HT1080 (cell line): Measurements from ENCODE around the gene ISOC2. TPM values are rescaled to one million over a fixed set of nuclear protein-coding genes. Genes with fewer than 3 reads are reported as not detected.

Source experiments
- DNase-seq: peaks from one replicate; pipeline ENCODE4 v3.0.0-alpha.2; 2015; ENCODE audit warnings: low read depth
- total RNA-seq: library from RNA; depleted of rRNA; stranded (reverse); fragments of >200 nt; shearing (Covaris generic); gene quantifications from 2 replicates; pipeline ENCODE4 v1.2.3, GENCODE V29; 2014

The ISOC2 gene
- total RNA-seq, 1 experiment from 2014 or later: 89.8 TPM

DNA sequence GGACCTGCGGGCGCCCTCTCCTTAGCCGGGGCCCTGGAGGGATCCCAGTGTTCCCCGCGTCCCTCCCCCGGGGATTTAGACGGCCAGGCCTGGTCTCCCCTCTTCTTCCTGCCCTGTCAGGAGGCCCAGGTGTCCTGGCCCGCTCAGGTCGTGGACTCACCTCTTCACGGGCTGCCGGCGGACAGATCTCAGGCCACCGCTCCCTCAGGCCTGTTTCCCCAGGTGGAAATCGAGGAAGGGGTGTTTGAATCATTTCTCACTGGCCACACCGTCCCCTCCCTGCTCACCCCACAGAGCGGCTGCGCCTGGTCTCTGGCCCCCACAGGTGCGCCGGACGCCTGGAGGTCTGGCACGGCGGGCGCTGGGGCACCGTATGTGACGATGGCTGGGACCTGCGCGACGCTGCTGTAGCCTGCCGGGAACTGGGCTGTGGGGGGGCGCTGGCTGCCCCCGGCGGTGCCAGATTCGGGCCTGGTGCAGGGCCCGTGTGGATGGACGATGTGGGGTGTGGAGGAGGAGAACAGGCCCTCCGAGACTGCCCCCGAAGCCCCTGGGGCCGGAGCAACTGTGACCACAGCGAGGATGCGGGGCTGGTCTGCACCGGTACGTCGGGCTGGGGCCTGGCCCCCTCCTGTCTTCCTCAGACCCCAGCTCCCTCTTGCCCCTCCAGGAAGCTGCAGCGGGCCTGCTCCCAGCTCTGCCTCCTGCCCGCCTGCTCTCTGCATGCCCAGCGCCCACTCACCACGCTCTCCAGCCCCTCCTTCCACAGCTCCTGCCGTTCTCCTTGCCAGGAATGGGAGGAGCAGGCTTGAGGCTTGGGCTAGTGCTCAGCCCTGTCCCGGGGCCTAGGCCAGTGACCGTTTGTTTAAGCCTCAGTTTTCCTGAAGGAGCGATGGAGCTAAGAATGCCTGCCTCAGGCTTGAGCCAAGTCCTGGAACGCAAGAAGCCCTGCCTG, 29.3 kb upstream of the ISOC2 start:
- DNase-seq: no peak

- DNase-seq: no peak
Measured at GRCh38 chr19:55489711-55490477, 28.5 kb upstream of the ISOC2 start.

DNA sequence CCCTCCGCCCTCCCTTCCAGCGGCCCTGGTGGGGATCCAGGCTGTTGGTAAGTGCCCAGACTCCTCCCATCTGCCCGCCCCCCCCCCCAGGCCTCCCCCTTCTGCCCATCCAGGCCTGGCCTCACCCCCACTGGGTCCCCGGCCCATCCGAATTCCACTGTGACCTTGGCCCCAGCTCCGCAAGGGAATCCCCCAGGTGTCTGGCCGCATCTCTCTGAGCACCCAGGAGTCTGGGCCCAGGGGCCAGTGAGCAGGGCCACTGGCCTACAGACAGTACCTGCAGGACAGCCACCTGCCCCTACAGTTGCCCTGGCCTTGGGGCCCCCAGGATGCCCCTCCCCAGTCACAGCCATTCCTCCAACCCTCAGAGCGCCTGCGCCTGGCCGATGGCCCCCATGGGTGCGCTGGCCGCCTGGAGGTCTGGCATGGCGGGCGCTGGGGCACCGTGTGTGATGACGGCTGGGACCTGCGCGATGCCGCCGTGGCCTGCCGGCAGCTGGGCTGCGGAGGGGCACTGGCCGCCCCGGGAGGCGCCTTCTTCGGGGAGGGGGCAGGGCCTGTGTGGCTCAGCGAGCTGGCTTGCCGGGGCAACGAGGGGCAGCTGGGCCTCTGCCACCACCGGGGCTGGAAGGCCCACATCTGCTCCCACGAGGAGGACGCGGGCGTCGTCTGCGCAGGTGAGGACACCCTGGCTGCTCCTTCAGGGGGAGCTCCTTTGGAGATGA, 27.7 kb upstream of the ISOC2 start:
- DNase-seq: no peak

GRCh38 chr19:55487924-55488687, 26.7 kb upstream of the ISOC2 start, which contains the start of gene SSC5D:
Gene SSC5D, plus strand, starts transcription at chr19:55488436. Its CDS starts 154 bp downstream, at chr19:55488590.
- DNase-seq: no peak

- DNase-seq: peak; percentile 69
Measured at GRCh38 chr19:55486971-55487923, 25.8 kb upstream of the ISOC2 start.

DNA sequence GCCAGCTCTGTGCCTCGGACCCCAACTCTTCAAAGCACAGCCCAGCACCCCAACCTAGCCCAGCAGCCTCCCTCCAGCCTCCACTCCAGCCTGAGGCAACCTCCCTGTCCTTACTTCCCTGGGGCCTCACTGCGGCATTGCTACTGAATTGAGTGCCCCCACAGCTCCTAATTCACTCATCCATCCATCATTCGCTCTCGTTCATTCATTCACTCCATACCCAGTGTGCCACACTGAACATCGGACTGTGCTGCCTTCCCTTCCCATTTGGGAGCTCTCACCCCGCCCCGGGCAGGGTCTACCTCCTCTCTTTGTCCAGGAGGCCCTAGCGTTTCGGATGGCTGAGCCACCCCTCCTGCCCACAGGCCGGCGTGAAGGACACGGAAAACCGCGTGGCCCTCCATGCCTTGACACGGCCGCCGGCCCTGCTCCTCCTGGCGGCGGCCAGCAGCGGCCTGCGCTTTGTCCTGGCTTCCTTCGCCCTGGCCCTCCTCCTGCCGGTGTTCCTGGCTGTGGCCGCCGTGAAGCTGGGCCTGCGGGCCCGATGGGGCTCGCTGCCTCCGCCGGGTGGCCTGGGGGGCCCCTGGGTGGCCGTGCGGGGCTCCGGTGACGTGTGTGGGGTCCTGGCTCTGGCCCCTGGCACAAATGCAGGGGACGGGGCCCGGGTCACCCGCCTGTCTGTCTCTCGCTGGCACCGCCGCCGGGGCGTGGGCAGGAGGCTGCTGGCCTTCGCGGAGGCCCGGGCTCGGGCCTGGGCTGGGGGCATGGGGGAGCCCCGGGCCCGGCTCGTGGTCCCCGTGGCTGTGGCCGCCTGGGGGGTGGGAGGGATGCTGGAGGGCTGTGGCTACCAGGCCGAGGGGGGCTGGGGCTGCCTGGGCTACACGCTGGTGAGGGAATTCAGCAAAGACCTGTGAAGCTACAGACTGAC, 24.9 kb upstream of the ISOC2 start:
- DNase-seq: no peak

DNA sequence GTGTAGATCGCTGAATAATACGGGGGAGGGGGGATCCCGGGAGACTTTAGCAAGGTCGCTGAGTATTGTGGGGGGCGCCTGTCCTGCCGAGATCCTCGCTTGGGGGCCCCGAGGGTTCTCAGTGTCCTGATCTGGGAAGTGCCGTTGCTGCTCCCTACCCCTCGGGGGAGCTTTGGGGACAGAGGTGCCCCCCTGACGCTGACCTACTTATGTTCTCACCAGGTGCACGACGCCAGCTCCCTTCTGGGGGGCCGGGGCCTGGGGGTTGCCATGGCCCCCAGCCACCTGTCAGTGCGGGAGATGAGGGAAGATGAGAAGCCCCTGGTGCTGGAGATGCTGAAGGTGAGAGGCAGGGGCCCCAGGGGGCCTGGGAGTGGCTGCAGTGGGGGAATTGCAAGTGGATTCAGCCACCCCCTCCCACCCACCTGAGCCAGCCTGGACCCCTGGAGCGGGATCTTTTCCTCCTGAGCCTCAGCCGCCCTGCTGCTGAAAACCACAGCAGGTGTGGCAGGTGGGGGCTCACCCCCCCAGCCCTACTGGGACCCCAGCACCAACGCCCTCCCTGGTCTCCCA, 24.1 kb upstream of the ISOC2 start:
- no peak for DNase-seq

DNA sequence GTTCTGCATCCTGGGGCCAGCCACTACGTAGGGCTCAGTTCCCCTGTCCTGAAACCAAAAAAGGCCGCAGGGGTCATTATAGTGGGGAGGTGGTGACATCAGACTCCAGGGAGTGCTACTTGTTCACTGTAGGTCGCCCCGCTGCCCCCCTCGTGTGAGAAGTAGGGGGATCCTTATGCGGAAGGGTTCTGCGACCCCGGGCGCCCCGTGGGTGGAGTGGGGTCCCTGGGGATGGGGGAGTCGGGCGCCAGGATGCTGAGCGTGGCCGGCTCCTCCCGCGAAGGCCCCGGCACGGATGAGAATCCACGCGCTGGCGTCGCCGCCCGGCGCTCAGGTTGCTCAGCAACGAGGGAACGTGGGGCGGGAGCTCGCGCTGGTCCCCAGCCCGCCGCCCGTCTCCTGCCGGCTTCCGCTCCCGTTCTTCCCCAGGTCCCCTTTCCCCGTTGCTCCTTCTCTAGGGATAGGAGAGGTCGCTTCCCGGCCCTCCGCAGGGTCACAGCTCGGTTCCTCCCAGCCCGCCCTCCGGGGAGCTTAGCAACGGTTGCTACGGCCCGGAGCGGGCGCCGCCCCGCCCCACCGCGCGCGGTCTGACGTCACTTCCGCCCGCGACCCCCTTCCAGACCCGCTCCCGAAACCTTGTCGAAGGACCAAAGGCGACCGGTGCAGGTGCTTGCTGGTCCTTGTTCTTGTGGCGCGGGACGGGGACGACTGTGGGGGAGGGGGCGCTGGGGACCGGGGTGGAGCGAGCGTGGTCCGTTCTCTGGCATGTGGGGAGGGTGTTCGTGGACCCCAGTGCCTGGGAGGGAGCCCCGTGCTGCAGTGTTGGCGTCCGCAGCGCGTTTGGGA, 23.4 kb upstream of the ISOC2 start, which contains the start of gene NAT14:
Gene NAT14, plus strand, starts transcription at position 596 of the 846 bp plus-strand sequence. CDS start 521 bp downstream, outside the sequence.
- DNase-seq: peak; percentile 52

DNA sequence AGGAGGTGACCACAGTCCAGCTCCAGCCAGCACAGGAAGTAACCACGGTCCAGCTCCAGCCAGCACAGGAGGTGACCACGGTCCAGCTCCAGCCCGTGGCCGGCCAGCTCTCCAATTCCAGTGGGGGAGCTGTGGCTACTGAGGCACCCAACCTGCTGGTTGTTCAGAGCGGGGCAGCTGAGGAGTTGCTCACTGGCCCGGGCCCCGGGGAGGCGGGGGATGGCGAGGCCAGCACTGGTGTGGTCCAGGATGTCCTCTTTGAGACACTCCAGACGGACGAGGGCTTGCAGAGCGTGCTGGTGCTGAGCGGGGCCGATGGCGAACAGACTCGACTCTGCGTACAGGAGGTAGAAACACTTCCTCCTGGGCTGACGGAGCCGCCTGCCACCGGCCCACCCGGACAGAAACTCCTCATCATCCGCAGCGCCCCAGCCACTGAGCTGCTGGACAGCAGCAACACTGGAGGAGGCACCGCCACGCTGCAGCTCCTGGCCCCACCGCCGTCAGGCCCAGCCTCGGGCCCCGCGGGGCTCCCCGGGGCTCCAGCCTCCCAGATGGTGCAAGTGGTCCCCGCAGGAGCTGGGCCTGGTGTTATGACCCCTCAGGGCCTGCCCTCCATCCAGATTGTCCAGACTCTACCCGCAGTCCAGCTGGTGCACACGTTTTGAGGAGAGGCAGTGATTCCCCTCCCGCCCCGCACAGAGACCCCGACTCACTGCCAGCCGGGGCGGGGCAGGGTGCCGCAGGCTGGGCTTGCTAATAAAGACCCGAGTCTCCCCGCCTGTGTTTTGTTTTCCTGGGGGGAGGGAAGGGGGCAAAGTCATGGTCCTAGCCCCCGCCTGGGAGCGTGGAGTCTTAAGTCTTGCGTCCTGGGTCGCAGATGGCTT, 22.5 kb upstream of the ISOC2 start:
- no peak for DNase-seq

- DNase-seq: no peak
Measured at GRCh38 chr19:55482967-55483705, 21.7 kb upstream of the ISOC2 start.

DNA sequence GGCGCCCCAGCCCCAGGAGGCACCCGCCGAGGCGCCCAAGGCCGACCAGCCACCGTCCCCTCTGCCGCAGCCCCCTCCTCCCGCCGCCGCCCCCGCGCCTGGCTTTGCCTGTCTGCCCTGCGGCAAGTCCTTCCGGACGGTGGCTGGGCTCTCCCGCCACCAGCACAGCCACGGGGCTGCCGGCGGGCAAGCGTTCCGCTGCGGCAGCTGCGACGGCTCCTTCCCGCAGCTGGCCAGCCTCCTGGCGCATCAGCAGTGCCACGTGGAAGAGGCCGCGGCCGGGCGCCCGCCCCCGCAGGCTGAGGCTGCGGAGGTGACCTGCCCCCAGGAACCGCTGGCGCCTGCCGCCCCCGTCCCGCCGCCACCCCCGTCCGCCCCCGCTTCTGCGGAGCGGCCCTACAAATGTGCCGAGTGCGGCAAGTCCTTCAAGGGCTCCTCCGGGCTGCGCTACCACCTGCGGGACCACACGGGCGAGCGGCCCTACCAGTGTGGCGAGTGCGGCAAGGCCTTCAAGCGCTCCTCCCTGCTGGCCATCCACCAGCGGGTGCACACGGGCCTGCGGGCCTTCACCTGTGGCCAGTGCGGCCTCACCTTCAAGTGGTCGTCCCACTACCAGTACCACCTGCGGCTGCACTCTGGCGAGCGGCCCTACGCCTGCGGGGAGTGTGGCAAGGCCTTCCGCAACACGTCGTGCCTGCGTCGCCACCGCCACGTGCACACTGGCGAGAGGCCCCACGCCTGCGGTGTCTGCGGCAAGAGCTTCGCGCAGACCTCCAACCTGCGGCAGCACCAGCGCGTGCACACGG, 20.9 kb upstream of the ISOC2 start:
- no peak for DNase-seq

- no peak for DNase-seq
Measured at GRCh38 chr19:55481794-55482155, 20.3 kb upstream of the ISOC2 start.

GRCh38 chr19:55481148-55481793, 19.8 kb upstream of the ISOC2 start:
- no peak for DNase-seq
